Fibroblast of lung (primary cell): ENCODE results near the gene HOXA13. TPM values are rescaled to one million over a fixed set of nuclear protein-coding genes. Genes with fewer than 3 reads are reported as not detected.
A peak's percentile ranks its signal among the peaks of the same experiment; 100 is the strongest.

Experiments used
- DNase-seq, 2 donors: peaks; one replicate each; pipeline versions ENCODE4 v3.0.0 to v3.0.0-alpha.2; 2010; ENCODE audit warnings: low read depth in 2 of 2
- H2AFZ ChIP-seq: 2 replicates; pipeline ENCODE4 v1.5.1; 2012; ENCODE audit warnings: low read length, control low read depth, inconsistent platforms
- H3K27ac ChIP-seq: 2 replicates; pipeline ENCODE4 v1.5.1; 2011; ENCODE audit warnings: low read length, control low read depth; ENCODE audit not compliant: insufficient read depth
- H3K27me3 ChIP-seq: 2 replicates; pipeline ENCODE4 v1.5.1; 2011; ENCODE audit warnings: mild to moderate bottlenecking, low read length; ENCODE audit not compliant: control insufficient read depth, insufficient read depth
- H3K36me3 ChIP-seq: 2 replicates; pipeline ENCODE4 v1.5.1; 2011; ENCODE audit warnings: low read length; ENCODE audit not compliant: control insufficient read depth, insufficient read depth
- H3K4me1 ChIP-seq: 2 replicates; pipeline ENCODE4 v1.5.1; 2011; ENCODE audit warnings: low read length; ENCODE audit not compliant: control insufficient read depth, insufficient read depth; ENCODE audit errors: extremely low read depth
- H3K4me2 ChIP-seq: 2 replicates; pipeline ENCODE4 v1.5.1; 2011; ENCODE audit warnings: low read length, control low read depth; ENCODE audit not compliant: insufficient read depth; ENCODE audit errors: extremely low read depth
- H3K4me3 ChIP-seq, 4 experiments: fragments of 200-600 bp in 1 of 4; sonication (generic) in 1 of 4; replicated peaks in 1 of 4; 2 replicates each; pipeline ENCODE4 v1.5.1; 2011 to 2016; ENCODE audit warnings: low read length in 4 of 4, low read depth in 3 of 4, mild to moderate bottlenecking in 3 of 4, control low read depth in 2 of 4, inconsistent platforms in 1 of 4, mixed read lengths in 1 of 4; ENCODE audit not compliant: insufficient read depth in 1 of 4; ENCODE audit errors: control extremely low read depth in 1 of 4
- H3K79me2 ChIP-seq: 2 replicates; pipeline ENCODE4 v1.5.1; 2012; ENCODE audit warnings: mild to moderate bottlenecking, low read length, inconsistent platforms; ENCODE audit not compliant: control insufficient read depth, insufficient read depth
- H3K9ac ChIP-seq: 2 replicates; pipeline ENCODE4 v1.5.1; 2011; ENCODE audit warnings: mild to moderate bottlenecking, low read length, control low read depth; ENCODE audit not compliant: insufficient read depth
- H3K9me3 ChIP-seq: 2 replicates; pipeline ENCODE4 v1.5.1; 2012; ENCODE audit warnings: low read depth, low read length; ENCODE audit not compliant: control insufficient read depth, insufficient read depth
- H4K20me1 ChIP-seq: 2 replicates; pipeline ENCODE4 v1.5.1; 2011; ENCODE audit warnings: low read length; ENCODE audit not compliant: control insufficient read depth, insufficient read depth; ENCODE audit errors: extremely low read depth
- EZH2 ChIP-seq: IDR thresholded peaks from 2 replicates; pipeline ENCODE4 v1.5.1; 2012; ENCODE audit warnings: low read length, control low read depth, mild to moderate bottlenecking; ENCODE audit errors: missing control alignments
- polyA plus RNA-seq, 2 donors: library from polyadenylated mRNA; depleted of rRNA in 1 of 2; stranded (reverse) in 1 of 2; unstranded in 1 of 2; fragments of >200 nt; gene quantifications; 2 replicates each; pipeline ENCODE4 v1.2.1, GENCODE V29; 2011 to 2012; ENCODE audit warnings: missing spikeins in 1 of 2
- total RNA-seq: library from RNA; depleted of rRNA; stranded (reverse); fragments of >200 nt; gene quantifications from 2 replicates; pipeline ENCODE4 v1.2.1, GENCODE V29; 2014
- TF ChIP-seq, protein P1 (sequence below), 2 donors: IDR thresholded peaks in 1 of 2; conservative IDR thresholded peaks in 1 of 2; 1 replicate in 1 of 2; 2 replicates in 1 of 2; pipeline ENCODE4 v1.5.1; 2011 to 2012; ENCODE audit warnings: low read length in 2 of 2, control low read depth in 1 of 2, inconsistent platforms in 1 of 2, low read depth in 1 of 2, mild to moderate bottlenecking in 1 of 2

The HOXA13 gene
- total and polyA plus RNA-seq, 2 donors (not counting 1 experiment from before 2014, with no cell fraction given): not detected

DNA sequence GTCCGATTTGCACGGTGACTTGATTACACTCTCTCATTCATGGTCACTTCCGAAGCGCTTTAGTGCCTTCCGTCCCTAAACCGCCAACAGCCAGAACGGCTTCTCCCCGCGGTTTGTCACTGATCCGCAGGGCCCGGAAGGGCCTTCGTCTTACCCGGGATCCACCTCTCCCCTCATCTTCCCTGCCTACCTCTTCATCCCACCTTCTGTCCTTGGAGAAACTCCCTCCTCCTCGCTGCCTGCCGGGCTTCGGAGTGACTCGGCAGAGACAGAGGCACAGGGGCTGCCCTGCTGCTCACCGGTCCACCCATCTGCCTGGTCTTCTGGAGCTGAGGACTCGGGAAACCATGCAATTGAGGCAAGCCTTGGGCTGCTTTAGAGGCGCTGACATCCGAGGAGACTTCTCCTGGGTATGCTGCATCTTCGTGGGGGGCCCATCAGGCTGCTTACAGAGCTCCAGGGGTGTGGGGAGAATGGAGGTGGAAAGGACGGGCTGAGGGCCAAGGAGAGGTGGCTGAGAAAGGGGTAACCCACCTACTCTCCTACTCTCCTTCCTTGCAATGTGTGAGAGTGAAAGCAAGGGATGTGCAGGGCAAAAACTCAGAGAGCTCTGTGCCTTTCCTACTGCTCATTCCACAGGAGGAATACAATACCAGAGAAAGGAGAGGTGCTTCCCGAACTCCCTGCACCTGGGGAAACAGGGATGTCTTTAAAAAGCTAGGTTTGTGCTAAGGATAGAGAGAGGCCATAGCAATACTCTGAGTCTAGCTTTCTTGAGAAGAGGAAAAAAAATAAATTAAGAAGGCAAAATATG, 13.8 kb downstream of the HOXA13 start:
- Histone ChIP-seq H3K4me2 (no peak overlapping the region), H3K27me3 (peaks cover 87% of the 10 kb centered on the region), H3K9ac (no peak overlapping the region)

DNA sequence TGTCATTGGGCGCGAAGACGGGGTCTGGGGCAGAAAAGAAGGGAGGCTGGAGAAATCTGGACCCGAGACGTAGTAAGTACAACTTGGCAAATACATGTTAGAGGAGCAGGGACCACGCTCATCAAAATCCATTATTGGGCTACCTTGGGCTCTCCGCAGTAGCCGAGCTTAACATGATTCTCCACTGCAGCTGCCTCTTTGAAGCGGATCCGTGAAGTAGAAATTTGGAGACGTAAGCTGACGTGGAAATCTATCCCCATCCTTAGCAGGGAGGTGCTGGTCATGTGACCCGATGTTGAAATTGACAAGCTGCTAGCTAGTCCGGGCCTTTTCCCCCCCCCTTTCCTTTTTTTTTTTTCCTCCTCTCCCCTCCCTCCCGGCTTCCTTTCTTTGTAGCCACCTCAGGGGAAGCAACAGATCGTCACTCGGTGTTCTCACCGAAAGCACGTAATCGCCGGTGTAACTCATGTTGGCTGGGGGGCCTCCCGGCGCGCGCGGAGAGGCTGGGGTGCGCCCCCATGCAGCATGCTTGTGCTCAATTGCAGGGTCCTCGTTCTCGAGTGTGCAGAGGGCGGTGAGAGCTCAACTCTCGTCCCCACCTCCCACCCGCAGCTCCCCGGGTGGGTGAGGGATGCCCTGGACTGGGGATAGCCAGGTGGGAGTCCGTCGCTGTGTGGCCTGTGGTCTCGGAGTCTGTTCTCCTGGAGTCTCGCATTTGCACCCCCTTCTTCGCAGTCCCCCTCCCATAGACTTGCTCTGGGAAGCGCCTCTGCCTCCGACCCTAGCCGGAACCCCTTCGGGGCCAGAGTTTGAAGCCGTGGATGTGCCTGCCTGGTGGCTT, 14.7 kb downstream of the HOXA13 start, which contains the start of gene HOXA11:
HOXA11 (minus strand) TSS at position 220 of the 841 bp plus-strand sequence; CDS start at position 132, 88 bp downstream.
- no peaks in the 10 kb centered on the region for H3K4me1 ChIP-seq
- TF ChIP-seq, protein P1, sequence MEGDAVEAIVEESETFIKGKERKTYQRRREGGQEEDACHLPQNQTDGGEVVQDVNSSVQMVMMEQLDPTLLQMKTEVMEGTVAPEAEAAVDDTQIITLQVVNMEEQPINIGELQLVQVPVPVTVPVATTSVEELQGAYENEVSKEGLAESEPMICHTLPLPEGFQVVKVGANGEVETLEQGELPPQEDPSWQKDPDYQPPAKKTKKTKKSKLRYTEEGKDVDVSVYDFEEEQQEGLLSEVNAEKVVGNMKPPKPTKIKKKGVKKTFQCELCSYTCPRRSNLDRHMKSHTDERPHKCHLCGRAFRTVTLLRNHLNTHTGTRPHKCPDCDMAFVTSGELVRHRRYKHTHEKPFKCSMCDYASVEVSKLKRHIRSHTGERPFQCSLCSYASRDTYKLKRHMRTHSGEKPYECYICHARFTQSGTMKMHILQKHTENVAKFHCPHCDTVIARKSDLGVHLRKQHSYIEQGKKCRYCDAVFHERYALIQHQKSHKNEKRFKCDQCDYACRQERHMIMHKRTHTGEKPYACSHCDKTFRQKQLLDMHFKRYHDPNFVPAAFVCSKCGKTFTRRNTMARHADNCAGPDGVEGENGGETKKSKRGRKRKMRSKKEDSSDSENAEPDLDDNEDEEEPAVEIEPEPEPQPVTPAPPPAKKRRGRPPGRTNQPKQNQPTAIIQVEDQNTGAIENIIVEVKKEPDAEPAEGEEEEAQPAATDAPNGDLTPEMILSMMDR (conservative IDR thresholded peaks at IDR 0.05 in 1 of 2, IDR thresholded peaks at IDR 0.05 in 1 of 2; ENCODE audit: low read depth in 1 of 2, low read length in 2 of 2): no peak
- TF ChIP-seq EZH2: peak; percentile 96
- H3K79me2 ChIP-seq: no peaks in the 10 kb centered on the region
- peak in 1 of 2 donors; percentile 49 for DNase-seq
- H3K27ac ChIP-seq: no peak within 1 kb of the TSS
- H2AFZ ChIP-seq: no peak within 1 kb of the TSS
- no peaks in the 10 kb centered on the region for H4K20me1 ChIP-seq
- peak within 1 kb of the TSS; percentile 52 for H3K4me2 ChIP-seq
- peaks cover 79% of the 10 kb centered on the region for H3K27me3 ChIP-seq
- H3K4me3 ChIP-seq: peak within 1 kb of the TSS; percentile 17 to 41 (median 18)
- H3K36me3 ChIP-seq: no peaks in the 10 kb centered on the region
- H3K9me3 ChIP-seq: no peaks in the 10 kb centered on the region
- H3K9ac ChIP-seq: no peak within 1 kb of the TSS

More for the DNA sequence above, 13.8 kb downstream of the HOXA13 start:
- no peaks in the 10 kb centered on the region for H3K4me1 ChIP-seq
- H2AFZ ChIP-seq: no peak overlapping the region
- TF ChIP-seq EZH2: no peak
- TF ChIP-seq, protein P1 (conservative IDR thresholded peaks at IDR 0.05 in 1 of 2, IDR thresholded peaks at IDR 0.05 in 1 of 2; ENCODE audit: low read depth in 1 of 2, low read length in 2 of 2): no peak
- no peak for DNase-seq
- no peak overlapping the region for H3K27ac ChIP-seq
- H3K4me3 ChIP-seq: no peak overlapping the region
- no peaks in the 10 kb centered on the region for H3K36me3 ChIP-seq
- no peaks in the 10 kb centered on the region for H3K79me2 ChIP-seq
- no peaks in the 10 kb centered on the region for H3K9me3 ChIP-seq
- H4K20me1 ChIP-seq: no peaks in the 10 kb centered on the region
